Measurements from ENCODE around the gene S100A1. TPM values are rescaled to one million over a fixed set of nuclear protein-coding genes. Genes with fewer than 3 reads are reported as not detected.

The S100A1 gene
- total and polyA plus RNA-seq, 2 of the 8 experiments (the other 6 are each of a cell fraction or from before 2014, with no cell fraction given): 2.0 TPM; not detected in 1

DNA sequence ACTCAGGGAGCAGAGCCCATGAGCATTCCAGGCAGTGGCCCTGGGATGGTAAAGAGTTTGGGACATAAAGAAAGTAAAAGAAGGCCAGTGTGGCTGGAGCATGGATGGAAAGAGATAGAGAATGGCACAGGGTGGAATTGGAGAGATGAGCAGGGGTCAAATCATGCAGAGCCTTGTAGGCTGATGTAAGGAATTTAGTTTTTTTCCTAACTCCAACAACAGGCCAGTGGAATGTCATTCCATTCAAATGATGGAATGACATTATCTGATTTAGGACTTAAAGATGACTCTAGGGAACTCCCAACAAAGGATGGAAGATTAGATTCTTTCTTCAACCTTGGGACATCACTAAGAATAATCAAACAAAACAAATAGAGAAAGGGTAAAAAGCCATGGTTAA lies 49.7 kb upstream of the S100A1 start:
- Histone ChIP-seq H4K20me1 (replicated peaks in 1 of 2; ENCODE audit: control insufficient read depth in 1 of 2, insufficient read depth in 2 of 2, low read length in 2 of 2) (no peaks in the 10 kb centered on the region), H2AFZ (ENCODE audit: low read length) (no peak overlapping the region), H4K91ac (replicated peaks; ENCODE audit: insufficient read length, low read length) (no peak overlapping the region), H2BK12ac (ENCODE audit: low read depth, low read length) (no peak overlapping the region), H3K79me2 (ENCODE audit: control insufficient read depth in 1 of 2, insufficient read depth in 2 of 2, low read length in 2 of 2) (no peaks in the 10 kb centered on the region), H3K4me3 (ENCODE audit: extremely low read depth in 1 of 4, insufficient read depth in 2 of 4, low read depth in 3 of 4, low read length in 4 of 4) (no peak overlapping the region), H3K9me3 (ENCODE audit: insufficient read depth in 2 of 2, low read depth in 1 of 2, low read length in 1 of 2) (peaks cover 0 to 12% of the 10 kb centered on the region in 2 experiments; a peak in 1 of 4 replicates), H3K4me1 (replicated peaks in 1 of 4; ENCODE audit: control insufficient read depth in 3 of 4, insufficient read depth in 4 of 4, low read length in 3 of 4) (peaks cover 0 to 3% (median 0%) of the 10 kb centered on the region in 4 experiments; a peak in 2 of 7 replicates), H2BK15ac (ENCODE audit: low read length) (no peak overlapping the region), H4K5ac (ENCODE audit: insufficient read length, low read depth, low read length) (no peak overlapping the region), H3K36me3 (ENCODE audit: control insufficient read depth in 2 of 4, insufficient read depth in 4 of 4, low read length in 3 of 4) (no peaks in the 10 kb centered on the region), H2BK5ac (ENCODE audit: low read depth, low read length) (no peak overlapping the region), H2BK120ac (replicated peaks; ENCODE audit: low read depth, low read length) (no peak overlapping the region), H2BK20ac (ENCODE audit: low read length) (no peak overlapping the region), H3K4ac (replicated peaks; ENCODE audit: insufficient read length, low read depth, low read length) (no peak overlapping the region), H4K8ac (ENCODE audit: extremely low read depth, insufficient read depth, low read length) (no peak overlapping the region), H3K18ac (ENCODE audit: extremely low read depth, low read length) (no peak overlapping the region), H3K4me2 (ENCODE audit: insufficient read depth in 1 of 2, low read depth in 2 of 2, low read length in 2 of 2) (no peak overlapping the region), H2AK5ac (ENCODE audit: low read depth, low read length) (no peak overlapping the region), H3K9ac (replicated peaks in 1 of 4; ENCODE audit: extremely low read depth in 1 of 4, low read depth in 3 of 4, low read length in 3 of 4) (no peak overlapping the region), H3K23me2 (ENCODE audit: low read depth, low read length) (no peaks in the 10 kb centered on the region; the same call in 1 of the 2 replicates), H3K14ac (ENCODE audit: insufficient read length) (no peak overlapping the region), H3K79me1 (ENCODE audit: low read depth, low read length) (no peaks in the 10 kb centered on the region), H3K27me3 (replicated peaks in 1 of 4; ENCODE audit: control insufficient read depth in 3 of 4, extremely low read depth in 1 of 4, insufficient read depth in 3 of 4, low read length in 3 of 4) (no peaks in the 10 kb centered on the region), H3K23ac (ENCODE audit: insufficient read length) (no peak overlapping the region), H3K56ac (replicated peaks; ENCODE audit: insufficient read length, low read depth, low read length) (no peak overlapping the region), H3K27ac (ENCODE audit: low read depth, low read length) (no peak overlapping the region)
- FAIRE-seq (no peak), DNase-seq (ENCODE audit: low read depth in 1 of 2, low spot score in 2 of 2) (no peak)
- CTCF ChIA-PET (ENCODE audit: partially characterized antibody): interaction anchor here (1.0 to 4.2 kb wide), 8 partner anchors 10 to 85 kb away, joined by 3 to 64 read pairs (median 10); partner anchors contain the start of genes S100A1, S100A13, S100A14 and S100A16
- POLR2A ChIA-PET (ENCODE audit: partially characterized antibody): interaction anchor here (0.9 to 3.6 kb wide), 4 partner anchors 20 to 412 kb away, joined by 3 to 20 read pairs (median 3); partner anchors contain the start of genes CHTOP, RPS27 and S100A13
- TF ChIP-seq CTBP2 (IDR thresholded peaks at IDR 0.05; ENCODE audit: borderline replicate concordance, insufficient read depth, insufficient read length, low read length) (no peak), KDM4A (IDR thresholded peaks at IDR 0.05; ENCODE audit: low read depth, low read length, severe bottlenecking) (no peak), ASH2L (IDR thresholded peaks at IDR 0.05; ENCODE audit: low read length) (no peak), PHF8 (conservative IDR thresholded peaks at IDR 0.05; ENCODE audit: low read depth, low read length) (no peak), EGR1 (IDR thresholded peaks at IDR 0.05; ENCODE audit: borderline replicate concordance, low read depth, low read length) (no peak), RFX5 (IDR thresholded peaks at IDR 0.05; ENCODE audit: borderline replicate concordance, low read depth, low read length) (no peak), JUN (IDR thresholded peaks at IDR 0.05; ENCODE audit: low read depth, low read length) (no peak)
- TF ChIP-seq, protein P1, sequence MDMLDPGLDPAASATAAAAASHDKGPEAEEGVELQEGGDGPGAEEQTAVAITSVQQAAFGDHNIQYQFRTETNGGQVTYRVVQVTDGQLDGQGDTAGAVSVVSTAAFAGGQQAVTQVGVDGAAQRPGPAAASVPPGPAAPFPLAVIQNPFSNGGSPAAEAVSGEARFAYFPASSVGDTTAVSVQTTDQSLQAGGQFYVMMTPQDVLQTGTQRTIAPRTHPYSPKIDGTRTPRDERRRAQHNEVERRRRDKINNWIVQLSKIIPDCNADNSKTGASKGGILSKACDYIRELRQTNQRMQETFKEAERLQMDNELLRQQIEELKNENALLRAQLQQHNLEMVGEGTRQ (IDR thresholded peaks at IDR 0.05; ENCODE audit: low read length): no peak
- TF ChIP-seq, protein P2, sequence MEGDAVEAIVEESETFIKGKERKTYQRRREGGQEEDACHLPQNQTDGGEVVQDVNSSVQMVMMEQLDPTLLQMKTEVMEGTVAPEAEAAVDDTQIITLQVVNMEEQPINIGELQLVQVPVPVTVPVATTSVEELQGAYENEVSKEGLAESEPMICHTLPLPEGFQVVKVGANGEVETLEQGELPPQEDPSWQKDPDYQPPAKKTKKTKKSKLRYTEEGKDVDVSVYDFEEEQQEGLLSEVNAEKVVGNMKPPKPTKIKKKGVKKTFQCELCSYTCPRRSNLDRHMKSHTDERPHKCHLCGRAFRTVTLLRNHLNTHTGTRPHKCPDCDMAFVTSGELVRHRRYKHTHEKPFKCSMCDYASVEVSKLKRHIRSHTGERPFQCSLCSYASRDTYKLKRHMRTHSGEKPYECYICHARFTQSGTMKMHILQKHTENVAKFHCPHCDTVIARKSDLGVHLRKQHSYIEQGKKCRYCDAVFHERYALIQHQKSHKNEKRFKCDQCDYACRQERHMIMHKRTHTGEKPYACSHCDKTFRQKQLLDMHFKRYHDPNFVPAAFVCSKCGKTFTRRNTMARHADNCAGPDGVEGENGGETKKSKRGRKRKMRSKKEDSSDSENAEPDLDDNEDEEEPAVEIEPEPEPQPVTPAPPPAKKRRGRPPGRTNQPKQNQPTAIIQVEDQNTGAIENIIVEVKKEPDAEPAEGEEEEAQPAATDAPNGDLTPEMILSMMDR (IDR thresholded peaks at IDR 0.05; ENCODE audit: control extremely low read depth in 1 of 3, insufficient read depth in 1 of 3, low read depth in 1 of 3, low read length in 3 of 3): no peak
- TF ChIP-seq, protein P3, sequence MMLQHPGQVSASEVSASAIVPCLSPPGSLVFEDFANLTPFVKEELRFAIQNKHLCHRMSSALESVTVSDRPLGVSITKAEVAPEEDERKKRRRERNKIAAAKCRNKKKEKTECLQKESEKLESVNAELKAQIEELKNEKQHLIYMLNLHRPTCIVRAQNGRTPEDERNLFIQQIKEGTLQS (IDR thresholded peaks at IDR 0.05; ENCODE audit: insufficient read depth, low read depth, low read length): no peak

All from H1 (cell line).